ENCODE measurements around the gene MBNL3.
"Not testable (repeated sequence)": the region's sequence is repeated elsewhere in the genome, so short reads cannot be mapped to it uniquely, and the experiment has no call there.

MBNL3 gene

DNA sequence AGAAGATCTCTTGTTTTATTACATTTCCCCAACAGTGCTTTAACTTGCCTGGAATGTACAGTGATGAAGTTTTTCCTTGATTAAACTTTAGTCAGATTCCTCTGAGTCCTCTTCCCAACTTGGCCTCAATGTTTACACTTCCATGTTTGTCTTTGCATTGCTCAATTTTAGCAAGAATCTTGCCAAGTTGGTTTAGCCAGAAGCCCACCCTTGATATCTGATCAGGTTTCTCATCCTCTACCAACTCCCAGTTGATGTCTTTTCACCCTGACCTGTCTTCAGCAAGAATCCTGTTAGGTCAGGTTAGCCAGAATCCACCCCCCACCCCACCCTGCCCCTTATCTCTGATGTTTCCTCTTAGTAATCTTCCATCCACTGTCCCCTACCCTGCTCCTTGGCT lies 120.9 kb downstream of the MBNL3 start:
- no peak for DNase-seq

DNA sequence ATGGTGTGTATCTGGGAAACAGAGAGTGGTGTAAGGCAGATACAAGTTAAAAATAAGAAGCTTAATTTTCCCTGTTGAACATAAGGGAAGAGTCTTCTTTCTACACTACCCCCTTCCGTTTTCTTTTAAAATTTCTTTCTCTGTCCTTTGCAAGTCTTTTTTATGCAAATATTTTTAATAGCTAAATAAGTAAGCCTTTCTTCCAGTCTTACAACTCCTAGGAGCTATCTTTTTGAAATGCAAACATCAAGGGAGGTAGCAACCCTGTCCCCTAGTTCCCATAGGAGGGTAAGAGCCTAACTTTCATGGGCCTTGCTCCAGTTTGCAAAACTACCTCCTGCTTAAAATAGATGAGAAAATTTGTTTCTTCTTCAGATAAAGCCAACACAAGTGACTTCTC lies 121.5 kb downstream of the MBNL3 start:
- no peak for DNase-seq

- no peak for DNase-seq
These were observed 123.3 kb downstream of the MBNL3 start for GRCh38 chrX:132365490-132365889.

- DNase-seq: no peak
These were observed 124.5 kb downstream of the MBNL3 start for GRCh38 chrX:132364313-132364712.

GRCh38 chrX:132353430-132353829 lies 135.4 kb downstream of the MBNL3 start:
- DNase-seq: no peak

- no peak for DNase-seq
These were observed 152.7 kb downstream of the MBNL3 start for GRCh38 chrX:132336172-132336571.

DNA sequence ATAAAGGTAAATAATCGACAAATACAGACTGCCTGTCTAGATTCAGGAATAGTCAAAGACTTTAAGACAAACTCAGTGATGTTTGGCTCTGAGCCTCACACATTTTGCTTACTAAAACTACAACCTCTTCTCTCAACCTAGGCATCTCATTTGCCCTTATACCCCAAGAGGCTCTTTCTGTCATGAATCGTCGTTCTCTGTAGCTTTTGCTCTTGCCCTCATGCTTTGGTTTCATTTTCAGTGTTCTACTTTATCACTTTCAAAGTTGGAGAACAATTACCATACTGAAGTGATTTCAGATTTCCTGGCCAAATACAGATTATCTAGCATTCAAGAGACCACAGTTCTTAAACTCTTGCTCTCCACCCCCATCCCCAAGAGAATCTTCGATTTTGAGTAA lies 155.5 kb downstream of the MBNL3 start:
- no peak for DNase-seq

DNA sequence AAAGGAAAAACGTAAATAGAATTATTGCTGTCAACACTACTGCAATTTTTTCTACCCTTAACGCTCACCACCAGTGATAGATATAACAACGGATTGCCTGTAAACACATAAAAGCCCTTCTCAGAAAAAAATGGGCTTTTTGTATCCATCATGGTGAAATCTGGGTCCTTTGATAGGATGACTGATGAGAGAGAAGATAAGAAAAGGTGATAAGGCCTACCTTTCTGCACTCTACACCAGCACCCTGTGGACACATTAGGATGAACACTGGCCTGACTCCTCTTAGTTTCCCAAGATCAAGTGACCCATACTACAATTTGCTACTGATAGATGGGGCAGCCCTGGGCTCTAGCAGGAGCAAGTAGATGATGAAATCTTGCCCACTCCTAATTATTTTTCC lies 157.3 kb downstream of the MBNL3 start:
- no peak for DNase-seq

DNA sequence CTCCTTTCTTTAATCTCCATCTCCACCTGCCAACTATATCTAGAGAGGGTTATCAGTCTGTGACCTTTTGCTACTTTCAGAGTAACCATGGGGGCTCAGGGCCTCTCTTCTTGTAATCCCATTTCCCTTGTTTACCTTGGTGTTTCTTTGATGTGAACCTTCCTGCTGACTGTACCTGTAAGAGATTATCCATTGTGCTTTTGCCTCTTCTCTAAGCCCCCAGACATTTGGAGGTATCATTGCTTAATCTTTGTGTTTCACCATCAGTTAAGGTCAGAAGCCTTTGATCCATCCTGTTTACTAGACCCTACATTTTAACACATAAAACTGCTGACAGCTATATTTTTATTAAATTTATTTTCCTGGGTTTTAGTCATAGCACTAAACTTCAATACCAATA lies 157.8 kb downstream of the MBNL3 start:
- no peak for DNase-seq

GRCh38 chrX:132330156-132330729 lies 158.6 kb downstream of the MBNL3 start:
- DNase-seq: no peak

GRCh38 chrX:132326960-132327359 lies 161.9 kb downstream of the MBNL3 start:
- DNase-seq: not testable (repeated sequence)

Data from activated gamma-delta T cell treated with Interleukin-2 at 50 U/mL for 16 hours (primary cell).